ENCODE data around the gene GTF2F1. TPM values are rescaled to one million over a fixed set of nuclear protein-coding genes. Genes with fewer than 3 reads are reported as not detected.

The GTF2F1 gene
- total and polyA plus RNA-seq, 4 donors, result 7.4 to 24.4 (median 16.8) TPM

DNA sequence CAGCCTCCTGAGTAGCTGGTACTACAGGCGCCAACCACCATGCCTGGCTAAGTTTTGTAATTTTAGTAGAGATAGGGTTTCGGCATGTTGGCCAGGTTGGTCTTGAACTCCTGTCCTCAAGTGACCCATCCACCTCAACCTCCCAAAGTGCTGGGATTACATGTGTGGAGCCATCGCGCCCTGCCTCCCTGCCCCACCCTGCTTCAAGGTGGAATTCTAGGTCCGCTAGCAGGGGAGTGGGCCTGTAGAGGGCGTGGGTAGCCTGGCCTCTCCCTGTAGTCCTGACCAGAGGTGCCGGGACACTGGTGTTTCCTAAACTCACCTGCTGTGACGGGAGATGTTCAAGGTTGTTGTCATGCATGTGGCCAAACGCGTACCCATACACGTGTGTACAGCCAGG lies 40.2 kb upstream of the GTF2F1 start:
- Histone ChIP-seq H3K9ac (ENCODE audit: low read depth in 1 of 2, low read length in 2 of 2) (no peak overlapping the region), H3K4me3 (ENCODE audit: low read depth in 1 of 3, low read length in 3 of 3) (no peak overlapping the region), H3K4me1 (ENCODE audit: control insufficient read depth in 4 of 4, insufficient read depth in 4 of 4, low read length in 3 of 4) (no peaks in the 10 kb centered on the region), H3K27me3 (ENCODE audit: control insufficient read depth in 4 of 4, insufficient read depth in 4 of 4, low read length in 3 of 4) (no peaks in the 10 kb centered on the region), H3K27ac (ENCODE audit: low read depth in 1 of 2, low read length in 2 of 2) (no peak overlapping the region), H3K9me3 (ENCODE audit: control insufficient read depth in 4 of 4, low read length in 3 of 4) (no peaks in the 10 kb centered on the region), H3K36me3 (ENCODE audit: control insufficient read depth in 4 of 4, insufficient read depth in 3 of 4, low read depth in 1 of 4, low read length in 3 of 4) (no peaks in the 10 kb centered on the region)
- TF ChIP-seq HNF4A (conservative IDR thresholded peaks at IDR 0.05), result no peak
- TF ChIP-seq SP1 (IDR thresholded peaks at IDR 0.05), result no peak
- no peak for DNase-seq (ENCODE audit: low spot score)
- WGBS, result 90% methylated on average over 11 of the region's 11 CpGs

GRCh38 chr19:6431891-6432290 lies 38.9 kb upstream of the GTF2F1 start:
- H3K9me3 ChIP-seq (ENCODE audit: control insufficient read depth in 4 of 4, low read length in 3 of 4), result no peaks in the 10 kb centered on the region
- TF ChIP-seq CTCF (IDR thresholded peaks at IDR 0.05; ENCODE audit: low read depth, low read length, missing input control), result no peak
- no peak for TF ChIP-seq GABPA (IDR thresholded peaks at IDR 0.05 in 1 of 2, conservative IDR thresholded peaks at IDR 0.05 in 1 of 2)
- TF ChIP-seq FOXA1 (IDR thresholded peaks at IDR 0.05), result no peak
- TF ChIP-seq YY1 (IDR thresholded peaks at IDR 0.05), result no peak
- TF ChIP-seq FOXA2 (IDR thresholded peaks at IDR 0.05), result no peak
- TF ChIP-seq ZBTB33 (IDR thresholded peaks at IDR 0.05), result no peak
- TF ChIP-seq JUND (IDR thresholded peaks at IDR 0.05), result no peak
- TF ChIP-seq MAX (IDR thresholded peaks at IDR 0.05), result no peak
- no peak for TF ChIP-seq REST (IDR thresholded peaks at IDR 0.05)
- TF ChIP-seq TAF1 (conservative IDR thresholded peaks at IDR 0.05), result no peak
- no peak for TF ChIP-seq SP1 (IDR thresholded peaks at IDR 0.05)
- TF ChIP-seq HNF4A (conservative IDR thresholded peaks at IDR 0.05), result no peak
- no peak for TF ChIP-seq RXRA (IDR thresholded peaks at IDR 0.05)
- TF ChIP-seq, protein P1, sequence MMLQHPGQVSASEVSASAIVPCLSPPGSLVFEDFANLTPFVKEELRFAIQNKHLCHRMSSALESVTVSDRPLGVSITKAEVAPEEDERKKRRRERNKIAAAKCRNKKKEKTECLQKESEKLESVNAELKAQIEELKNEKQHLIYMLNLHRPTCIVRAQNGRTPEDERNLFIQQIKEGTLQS (IDR thresholded peaks at IDR 0.05), result no peak
- no peak for TF ChIP-seq EGR1 (IDR thresholded peaks at IDR 0.05; ENCODE audit: low read depth in 2 of 2)
- TF ChIP-seq HNF4G (IDR thresholded peaks at IDR 0.05), result no peak
- WGBS, result 90% methylated on average over 11 of the region's 11 CpGs
- no peaks in the 10 kb centered on the region for H3K27me3 ChIP-seq (ENCODE audit: control insufficient read depth in 4 of 4, insufficient read depth in 4 of 4, low read length in 3 of 4)
- H3K9ac ChIP-seq (ENCODE audit: low read depth in 1 of 2, low read length in 2 of 2), result no peak overlapping the region
- H3K27ac ChIP-seq (ENCODE audit: low read depth in 1 of 2, low read length in 2 of 2), result no peak overlapping the region
- no peaks in the 10 kb centered on the region for H3K36me3 ChIP-seq (ENCODE audit: control insufficient read depth in 4 of 4, insufficient read depth in 3 of 4, low read depth in 1 of 4, low read length in 3 of 4)
- DNase-seq (ENCODE audit: low spot score), result no peak
- no peaks in the 10 kb centered on the region for H3K4me1 ChIP-seq (ENCODE audit: control insufficient read depth in 4 of 4, insufficient read depth in 4 of 4, low read length in 3 of 4)
- H3K4me3 ChIP-seq (ENCODE audit: low read depth in 1 of 3, low read length in 3 of 3), result no peak overlapping the region

Measured in liver (tissue), 9 donors.